ENCODE results near the gene CNTN5.

The CNTN5 gene

GRCh38 chr11:99534812-99535211 is 514.1 kb downstream of the CNTN5 start:
- DNase-seq = no peak

DNA sequence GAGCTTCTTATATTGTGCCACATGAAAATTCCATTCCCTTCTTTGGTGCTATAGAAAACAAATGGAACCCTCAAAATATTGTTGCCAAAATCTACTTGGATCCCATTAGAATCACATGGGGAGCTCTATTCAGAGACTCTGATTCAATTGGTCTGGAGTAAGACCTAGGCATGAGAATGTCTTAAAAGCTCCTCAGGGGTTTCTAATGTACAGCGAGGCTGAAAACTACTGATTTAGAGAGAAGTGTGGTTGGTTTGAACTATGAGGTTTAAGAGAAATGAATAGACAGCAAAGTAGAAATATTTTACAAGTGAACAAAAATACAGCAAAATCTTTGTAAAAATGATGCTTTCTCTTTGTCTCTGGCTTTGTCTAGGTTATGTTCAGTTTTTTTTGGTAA is 514.7 kb downstream of the CNTN5 start:
- DNase-seq = no peak

DNA sequence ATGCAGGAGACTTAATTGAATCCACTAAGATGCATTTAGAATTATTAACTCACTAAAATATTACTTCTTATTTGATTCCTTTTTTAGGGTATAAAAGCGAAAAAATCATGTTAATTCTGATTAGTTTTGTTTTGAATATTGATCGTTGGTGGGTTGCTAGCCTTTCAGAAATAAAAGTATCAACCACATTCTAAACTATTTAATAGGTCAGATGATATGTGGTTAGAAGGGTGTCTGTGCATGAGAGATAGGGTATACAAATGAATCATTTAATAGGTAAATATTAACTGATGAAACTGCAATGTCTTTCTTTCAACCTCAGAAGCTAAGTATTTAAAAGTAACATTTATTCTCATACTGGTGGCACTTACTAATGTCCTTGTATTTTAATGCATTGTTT is 515.1 kb downstream of the CNTN5 start:
- DNase-seq = no peak

DNA sequence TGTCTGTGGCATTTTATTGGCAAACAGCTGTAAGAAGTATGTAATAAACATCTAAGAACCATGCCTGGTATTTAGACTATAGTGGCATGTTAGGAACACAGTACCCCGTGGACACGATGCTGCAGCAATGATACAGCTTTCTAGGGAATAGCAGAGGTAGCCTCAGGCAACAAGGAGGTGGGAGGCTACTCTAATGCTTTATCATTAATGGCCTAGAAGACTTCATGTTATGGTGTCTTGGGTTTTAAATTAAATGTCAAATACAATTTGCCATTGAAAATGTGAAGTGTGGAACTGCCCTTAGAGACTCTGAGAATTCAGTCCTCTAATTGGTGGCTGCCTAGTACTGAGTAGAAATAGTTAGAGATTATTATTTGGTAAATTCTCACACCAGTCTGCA is 516.9 kb downstream of the CNTN5 start:
- no peak for DNase-seq

- DNase-seq = no peak
Measured at GRCh38 chr11:99545616-99546015, 524.9 kb downstream of the CNTN5 start.

DNA sequence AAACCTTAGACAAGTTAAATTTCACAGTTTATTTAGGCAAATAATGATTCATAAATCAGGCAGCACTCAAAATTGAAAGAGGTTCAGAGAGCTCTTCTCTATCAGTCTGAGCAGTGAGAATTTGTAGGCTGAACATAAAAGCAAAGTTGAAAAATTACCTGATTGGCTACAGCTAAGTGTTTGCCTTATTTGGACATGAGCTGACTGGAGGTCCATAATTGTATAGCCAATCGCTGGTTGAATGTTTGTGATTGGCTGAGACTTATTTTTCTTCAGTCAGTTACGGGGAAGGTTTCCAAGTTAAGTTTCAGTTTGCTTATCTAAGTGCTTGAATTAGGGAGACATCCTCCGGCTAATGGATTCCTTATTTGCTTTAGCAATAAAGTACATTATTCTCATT is 527.5 kb downstream of the CNTN5 start:
- no peak for DNase-seq

DNA sequence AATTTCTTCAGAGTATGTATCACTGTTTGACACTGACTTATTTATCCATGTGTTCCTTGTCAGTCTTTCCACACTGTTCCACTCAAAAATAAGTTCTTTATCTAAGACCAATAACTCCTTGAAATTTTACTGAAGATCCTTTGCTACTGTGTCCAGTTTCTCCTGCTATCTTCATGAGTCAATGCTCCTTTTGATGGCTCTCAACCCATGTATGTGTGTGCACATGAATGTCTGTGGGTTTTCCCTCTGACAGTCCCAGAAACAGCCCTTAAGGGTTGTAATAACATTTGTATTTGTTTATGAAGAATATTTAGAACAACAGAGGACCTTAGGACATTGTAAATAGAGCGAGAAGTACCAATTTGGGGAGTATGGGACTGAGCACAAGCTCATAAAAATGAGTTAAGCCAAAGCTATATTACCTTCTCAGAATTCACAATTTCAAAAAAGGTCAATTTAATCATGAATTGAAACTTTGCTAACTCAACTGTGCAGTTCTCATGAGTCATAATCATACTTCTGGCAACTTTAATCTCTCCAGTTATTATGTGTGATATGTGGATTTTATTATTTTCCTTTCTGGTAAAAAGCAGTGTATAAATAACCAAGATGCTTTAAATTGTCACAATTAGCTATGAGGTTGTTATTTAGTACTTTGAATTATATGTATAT is 533.6 kb downstream of the CNTN5 start:
- no peak for DNase-seq

- no peak for DNase-seq
Measured at GRCh38 chr11:99555486-99555885, 534.7 kb downstream of the CNTN5 start.

DNA sequence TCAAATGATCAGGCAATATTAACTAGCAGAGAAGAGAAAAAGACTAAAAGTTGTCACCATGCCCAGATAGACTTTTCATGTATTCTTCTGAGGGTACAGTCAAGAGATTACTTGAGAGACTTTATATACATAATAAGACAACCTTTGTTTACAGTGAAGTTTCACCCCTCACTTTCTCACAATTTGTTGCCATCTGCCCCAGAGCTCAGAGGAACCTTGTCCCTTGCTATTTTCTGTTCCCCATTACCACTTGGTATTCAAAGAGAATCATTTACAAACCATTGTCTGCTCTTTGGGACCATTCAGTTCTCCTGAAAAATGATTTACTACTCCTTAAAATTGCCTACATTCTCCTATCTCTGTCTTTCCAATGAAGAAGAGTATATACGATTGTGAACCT is 544.6 kb downstream of the CNTN5 start:
- no peak for DNase-seq

GRCh38 chr11:99567334-99567956 is 546.7 kb downstream of the CNTN5 start:
- DNase-seq = no peak

GRCh38 chr11:99568808-99569207 is 548.1 kb downstream of the CNTN5 start:
- no peak for DNase-seq

GRCh38 chr11:99571094-99571493 is 550.3 kb downstream of the CNTN5 start:
- DNase-seq = no peak

DNA sequence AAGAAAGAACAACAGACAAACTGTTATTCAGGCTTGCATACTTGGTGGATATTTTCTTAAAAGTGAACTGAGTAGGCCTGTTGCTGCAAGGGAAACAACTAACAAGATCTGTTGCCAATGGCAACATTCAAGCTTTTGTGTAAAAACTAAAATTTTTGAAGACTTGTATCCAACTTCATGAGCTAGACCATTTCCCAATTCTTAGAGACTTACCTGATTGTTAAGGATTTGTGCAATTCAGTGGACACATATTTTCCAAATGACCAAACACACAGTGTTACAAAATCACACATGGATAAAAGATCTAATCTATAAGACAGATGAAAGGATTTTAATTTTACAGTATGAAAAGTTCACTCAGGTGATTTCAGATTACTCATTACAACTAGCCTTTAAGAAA is 564.1 kb downstream of the CNTN5 start:
- no peak for DNase-seq

GRCh38 chr11:99585606-99586005 is 564.9 kb downstream of the CNTN5 start:
- DNase-seq = no peak

- no peak for DNase-seq
Measured at GRCh38 chr11:99589771-99590170, 569.0 kb downstream of the CNTN5 start.

GRCh38 chr11:99592266-99592665 is 571.5 kb downstream of the CNTN5 start:
- no peak for DNase-seq

DNA sequence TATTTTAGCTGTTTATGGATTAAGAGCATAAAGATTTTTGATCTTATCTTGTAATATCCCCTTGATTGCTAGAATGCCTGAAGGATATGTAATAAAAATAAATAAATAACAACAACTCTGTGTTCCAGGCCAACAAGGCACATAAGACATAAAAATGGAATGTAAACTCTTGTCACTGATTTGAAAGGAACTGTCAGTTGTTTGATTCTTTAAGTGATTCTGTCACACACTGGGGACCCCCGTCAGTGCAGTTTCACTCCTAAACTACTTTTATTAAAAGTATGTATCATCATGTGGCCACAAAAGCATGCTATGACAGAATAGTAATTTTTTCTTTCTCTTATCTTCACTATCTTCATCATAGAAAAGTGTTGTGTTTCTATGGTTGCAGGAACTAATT is 572.4 kb downstream of the CNTN5 start:
- no peak for DNase-seq

- DNase-seq = no peak
Measured at GRCh38 chr11:99601179-99601578, 580.4 kb downstream of the CNTN5 start.

DNA sequence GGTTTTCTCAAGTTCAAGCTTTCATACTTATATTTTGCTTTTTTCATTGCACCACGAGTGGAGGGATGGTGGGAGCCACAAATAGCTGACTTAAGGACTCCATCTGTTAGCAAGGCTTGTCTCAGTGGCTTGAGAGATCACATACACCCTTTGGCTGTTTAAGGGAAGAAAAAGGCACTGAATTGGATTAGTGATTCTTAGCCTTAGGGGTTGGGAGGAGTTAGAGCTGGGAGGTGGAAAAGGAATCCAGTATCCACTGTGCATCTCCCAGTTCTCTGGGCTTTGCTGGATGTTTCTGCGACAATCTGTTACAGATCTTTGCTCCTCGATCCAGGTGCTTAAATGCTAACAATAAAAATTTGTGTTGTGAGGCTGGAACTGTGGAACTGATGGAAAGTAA is 593.6 kb downstream of the CNTN5 start:
- DNase-seq = no peak

- no peak for DNase-seq
Measured at GRCh38 chr11:99630629-99631028, 609.9 kb downstream of the CNTN5 start.

GRCh38 chr11:99631618-99632017 is 610.9 kb downstream of the CNTN5 start:
- no peak for DNase-seq

- no peak for DNase-seq
Measured at GRCh38 chr11:99632969-99633368, 612.2 kb downstream of the CNTN5 start.

GRCh38 chr11:99634581-99634980 is 613.8 kb downstream of the CNTN5 start:
- no peak for DNase-seq

DNA sequence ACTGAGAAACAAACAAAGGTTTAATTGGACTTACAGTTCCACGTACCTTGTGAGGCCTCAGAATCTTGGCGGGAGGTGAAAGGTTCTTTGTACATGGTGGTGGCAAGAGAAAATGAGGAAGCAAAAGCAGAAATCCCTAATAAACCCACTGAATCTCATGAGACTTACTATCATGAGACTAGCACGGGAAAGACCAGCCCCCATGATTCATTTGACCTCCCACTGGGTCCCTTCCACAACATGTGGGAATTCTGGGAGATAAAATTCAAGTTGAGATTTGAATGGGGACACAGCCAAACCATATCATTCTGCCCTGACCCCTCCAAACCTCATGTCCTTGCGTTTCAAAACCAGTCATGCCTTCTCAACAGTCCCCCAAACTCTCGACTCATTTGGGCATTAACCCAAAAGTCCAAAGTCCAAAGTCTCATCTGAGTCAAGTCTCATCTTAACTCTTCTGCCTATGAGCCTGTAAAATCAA is 617.4 kb downstream of the CNTN5 start:
- no peak for DNase-seq

GRCh38 chr11:99640671-99641070 is 619.9 kb downstream of the CNTN5 start:
- DNase-seq = no peak
